NB4 (cell line): ENCODE data around the gene DUSP16.

Experiments
- POLR2A ChIP-seq: IDR thresholded peaks from 2 replicates; pipeline ENCODE4 v1.6.1; 2011; ENCODE audit warnings: mild to moderate bottlenecking; ENCODE audit not compliant: insufficient read length; ENCODE audit errors: extremely low read depth
- TF ChIP-seq, protein P1 (sequence below): IDR thresholded peaks from one replicate; pipeline ENCODE4 v1.5.1; 2012; ENCODE audit warnings: low read depth, low read length

DNA sequence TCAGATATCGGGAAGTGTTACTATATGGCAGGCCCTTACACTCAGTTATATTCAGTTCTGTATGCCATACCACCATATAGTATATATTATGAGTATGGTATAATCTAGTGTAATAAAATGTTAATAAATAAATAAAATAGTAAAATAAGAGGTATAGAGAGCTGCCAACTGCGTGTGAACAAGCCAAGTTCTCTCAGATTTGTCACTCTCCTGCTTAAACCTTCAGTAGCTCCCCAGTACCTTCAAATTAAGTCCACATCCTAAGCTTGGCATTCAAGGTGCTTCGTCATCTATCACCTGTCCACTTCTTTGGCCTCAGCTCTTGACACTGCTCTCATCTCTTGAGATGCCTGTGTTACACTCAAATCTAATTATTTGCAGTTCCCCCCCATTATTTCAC lies 36.2 kb upstream of the DUSP16 start:
- TF ChIP-seq, protein P1, sequence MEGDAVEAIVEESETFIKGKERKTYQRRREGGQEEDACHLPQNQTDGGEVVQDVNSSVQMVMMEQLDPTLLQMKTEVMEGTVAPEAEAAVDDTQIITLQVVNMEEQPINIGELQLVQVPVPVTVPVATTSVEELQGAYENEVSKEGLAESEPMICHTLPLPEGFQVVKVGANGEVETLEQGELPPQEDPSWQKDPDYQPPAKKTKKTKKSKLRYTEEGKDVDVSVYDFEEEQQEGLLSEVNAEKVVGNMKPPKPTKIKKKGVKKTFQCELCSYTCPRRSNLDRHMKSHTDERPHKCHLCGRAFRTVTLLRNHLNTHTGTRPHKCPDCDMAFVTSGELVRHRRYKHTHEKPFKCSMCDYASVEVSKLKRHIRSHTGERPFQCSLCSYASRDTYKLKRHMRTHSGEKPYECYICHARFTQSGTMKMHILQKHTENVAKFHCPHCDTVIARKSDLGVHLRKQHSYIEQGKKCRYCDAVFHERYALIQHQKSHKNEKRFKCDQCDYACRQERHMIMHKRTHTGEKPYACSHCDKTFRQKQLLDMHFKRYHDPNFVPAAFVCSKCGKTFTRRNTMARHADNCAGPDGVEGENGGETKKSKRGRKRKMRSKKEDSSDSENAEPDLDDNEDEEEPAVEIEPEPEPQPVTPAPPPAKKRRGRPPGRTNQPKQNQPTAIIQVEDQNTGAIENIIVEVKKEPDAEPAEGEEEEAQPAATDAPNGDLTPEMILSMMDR: no peak
- TF ChIP-seq POLR2A: no peak
